Stimulated activated CD8-positive, alpha-beta memory T cell treated with anti-CD3 and anti-CD28 coated beads, Interleukin-2, amount 100 ng/mL, for 48 hours (primary cell): Measurements from ENCODE around the gene SIGLEC12.

Source experiments
- DNase-seq, 2 donors: peaks; one replicate each; pipeline ENCODE4 v3.0.0-alpha.2; 2020; ENCODE audit warnings: low read depth in 2 of 2

The SIGLEC12 gene

GRCh38 chr19:51501594-51502263, at the start of gene SIGLEC12:
Gene SIGLEC12 (minus strand): TSS chr19:51501800. CDS start chr19:51501733, 67 bp downstream.
- DNase-seq, result no peak

- no peak for DNase-seq
Measured at GRCh38 chr19:51550848-51551672, 49.5 kb upstream of the SIGLEC12 start.

- no peak for DNase-seq
Measured at GRCh38 chr19:51549533-51550324, 48.1 kb upstream of the SIGLEC12 start.

- DNase-seq, result no peak
Measured at GRCh38 chr19:51548891-51549305, 47.3 kb upstream of the SIGLEC12 start.

- no peak for DNase-seq
Measured at GRCh38 chr19:51548213-51548651, 46.6 kb upstream of the SIGLEC12 start.

GRCh38 chr19:51547397-51548212, 46.0 kb upstream of the SIGLEC12 start:
- no peak for DNase-seq

- DNase-seq, result no peak
Measured at GRCh38 chr19:51546650-51547396, 45.2 kb upstream of the SIGLEC12 start.

GRCh38 chr19:51546107-51546649, 44.6 kb upstream of the SIGLEC12 start:
- DNase-seq, result no peak

GRCh38 chr19:51544038-51544437, 42.4 kb upstream of the SIGLEC12 start:
- no peak for DNase-seq

- DNase-seq, result no peak
Measured at GRCh38 chr19:51542699-51543098, 41.1 kb upstream of the SIGLEC12 start.

GRCh38 chr19:51541458-51542357, 40.1 kb upstream of the SIGLEC12 start:
- DNase-seq, result no peak

- no peak for DNase-seq
Measured at GRCh38 chr19:51539821-51540366, 38.3 kb upstream of the SIGLEC12 start.

GRCh38 chr19:51535535-51535934, 33.9 kb upstream of the SIGLEC12 start:
- DNase-seq, result no peak

- peak in 1 of 2 donors; percentile 18 for DNase-seq
Measured at GRCh38 chr19:51531349-51532315, 30.0 kb upstream of the SIGLEC12 start, which contains the start of gene SIGLEC6. Gene SIGLEC6 (minus strand): TSS chr19:51531670. CDS start chr19:51531648, 22 bp downstream.

- no peak for DNase-seq
Measured at GRCh38 chr19:51530616-51531015, 29.0 kb upstream of the SIGLEC12 start.

- DNase-seq, result no peak
Measured at GRCh38 chr19:51529301-51529700, 27.7 kb upstream of the SIGLEC12 start.

- no peak for DNase-seq
Measured at GRCh38 chr19:51525651-51526050, 24.1 kb upstream of the SIGLEC12 start.
